Left lung (tissue), 10 donors: Measurements from ENCODE around the gene TNFRSF19. TPM values are rescaled to one million over a fixed set of nuclear protein-coding genes. Genes with fewer than 3 reads are reported as not detected.
A peak's percentile ranks its signal among the peaks of the same experiment; 100 is the strongest.

ENCODE experiments used
- ATAC-seq: fragments of 200-7000 bp; cut with Tn5 transposase; one replicate; pipeline ENCODE4 v1.9.1; 2020; ENCODE audit warnings: moderate library complexity
- DNase-seq, 4 donors: peaks; one replicate each; pipeline ENCODE4 v3.0.0-alpha.2; 2013 to 2020
- H3K27ac ChIP-seq, 2 donors: fragments of 200-600 bp; sonication (generic) in 1 of 2; one replicate each; pipeline versions ENCODE4 v1.5.0 to v1.8.0; 2020 to 2021
- H3K27me3 ChIP-seq, 2 donors: fragments of 200-600 bp; sonication (generic) in 1 of 2; one replicate each; pipeline versions ENCODE4 v1.5.0 to v1.8.0; 2020 to 2021
- H3K36me3 ChIP-seq, 2 donors: fragments of 200-600 bp; sonication (generic) in 1 of 2; one replicate each; pipeline versions ENCODE4 v1.5.0 to v1.8.0; 2020 to 2021
- H3K4me1 ChIP-seq, 2 donors: fragments of 200-600 bp; one replicate each; pipeline ENCODE4 v1.8.0; 2021
- H3K4me3 ChIP-seq, 2 donors: fragments of 200-600 bp; sonication (generic) in 1 of 2; one replicate each; pipeline versions ENCODE4 v1.5.0 to v1.8.0; 2020 to 2021; ENCODE audit warnings: mild to moderate bottlenecking in 1 of 2
- H3K9me3 ChIP-seq, 2 donors: fragments of 200-600 bp; sonication (generic) in 1 of 2; one replicate each; pipeline versions ENCODE4 v1.5.0 to v1.8.0; 2020 to 2021
- intact Hi-C, 2 donors: fragments of 100-400 bp; cut with DNase I; formaldehyde crosslinking; loops; one replicate each; pipeline versions ENCODE4 v1.11.2 to v1.14.2; 2022
- polyA plus RNA-seq, 6 donors: library from polyadenylated mRNA; unstranded; fragments of 120-200 nt; gene quantifications; one replicate each; pipeline ENCODE4 v1.2.1, GENCODE V29; 2013; ENCODE audit not compliant: insufficient read length in 6 of 6
- total RNA-seq, 2 donors: library from RNA; stranded (reverse); fragmentation: NEBNext Ultra II Directional; extraction: Animal tissue kit (Norgen Biotek cat#: 25700); gene quantifications; one replicate each; pipeline ENCODE4 v1.2.1, GENCODE V29; 2021
- TF ChIP-seq, protein P1 (sequence below), 2 donors: fragments of 200-600 bp; sonication (generic) in 1 of 2; IDR thresholded peaks; one replicate each; pipeline versions ENCODE4 v1.5.0 to v1.8.0; 2021; ENCODE audit warnings: antibody characterized with exemption in 2 of 2
- donor health status: DM: no; HTN: yes; CAD: no.
- donor health status: DM: no; HTN: no; CAD: no.

Gene TNFRSF19
- total and polyA plus RNA-seq, 8 donors: 28.1 to 97.1 (median 87.5) TPM

DNA sequence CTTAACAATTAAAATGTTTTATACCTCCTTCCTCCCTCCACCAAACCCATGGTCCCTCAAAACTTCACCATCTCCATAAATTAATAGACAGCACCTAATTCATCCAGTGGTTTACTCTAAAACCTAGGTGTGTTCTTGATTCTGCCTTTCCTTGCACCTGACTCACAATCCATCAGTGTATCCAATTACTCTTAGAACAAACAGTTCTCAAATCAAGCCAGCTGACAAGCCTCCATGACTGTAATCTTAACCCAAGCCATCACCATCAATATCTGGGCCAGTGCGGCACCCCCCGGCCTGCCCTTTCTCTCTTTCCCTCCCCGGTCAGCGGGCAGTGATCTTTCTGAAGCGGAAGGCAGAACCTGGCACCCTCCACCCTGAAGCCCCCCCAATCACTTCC lies 75.6 kb downstream of the TNFRSF19 start:
- intact Hi-C loops: no loop called here
- no peak for ATAC-seq
- no peaks in the 10 kb centered on the region for H3K27me3 ChIP-seq
- H3K4me1 ChIP-seq: no peaks in the 10 kb centered on the region
- no peak overlapping the region for H3K27ac ChIP-seq
- TF ChIP-seq, protein P1, sequence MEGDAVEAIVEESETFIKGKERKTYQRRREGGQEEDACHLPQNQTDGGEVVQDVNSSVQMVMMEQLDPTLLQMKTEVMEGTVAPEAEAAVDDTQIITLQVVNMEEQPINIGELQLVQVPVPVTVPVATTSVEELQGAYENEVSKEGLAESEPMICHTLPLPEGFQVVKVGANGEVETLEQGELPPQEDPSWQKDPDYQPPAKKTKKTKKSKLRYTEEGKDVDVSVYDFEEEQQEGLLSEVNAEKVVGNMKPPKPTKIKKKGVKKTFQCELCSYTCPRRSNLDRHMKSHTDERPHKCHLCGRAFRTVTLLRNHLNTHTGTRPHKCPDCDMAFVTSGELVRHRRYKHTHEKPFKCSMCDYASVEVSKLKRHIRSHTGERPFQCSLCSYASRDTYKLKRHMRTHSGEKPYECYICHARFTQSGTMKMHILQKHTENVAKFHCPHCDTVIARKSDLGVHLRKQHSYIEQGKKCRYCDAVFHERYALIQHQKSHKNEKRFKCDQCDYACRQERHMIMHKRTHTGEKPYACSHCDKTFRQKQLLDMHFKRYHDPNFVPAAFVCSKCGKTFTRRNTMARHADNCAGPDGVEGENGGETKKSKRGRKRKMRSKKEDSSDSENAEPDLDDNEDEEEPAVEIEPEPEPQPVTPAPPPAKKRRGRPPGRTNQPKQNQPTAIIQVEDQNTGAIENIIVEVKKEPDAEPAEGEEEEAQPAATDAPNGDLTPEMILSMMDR (IDR thresholded peaks at IDR 0.05): no peak
- no peak overlapping the region for H3K4me3 ChIP-seq
- no peaks in the 10 kb centered on the region for H3K9me3 ChIP-seq
- DNase-seq: no peak
- no peaks in the 10 kb centered on the region for H3K36me3 ChIP-seq

DNA sequence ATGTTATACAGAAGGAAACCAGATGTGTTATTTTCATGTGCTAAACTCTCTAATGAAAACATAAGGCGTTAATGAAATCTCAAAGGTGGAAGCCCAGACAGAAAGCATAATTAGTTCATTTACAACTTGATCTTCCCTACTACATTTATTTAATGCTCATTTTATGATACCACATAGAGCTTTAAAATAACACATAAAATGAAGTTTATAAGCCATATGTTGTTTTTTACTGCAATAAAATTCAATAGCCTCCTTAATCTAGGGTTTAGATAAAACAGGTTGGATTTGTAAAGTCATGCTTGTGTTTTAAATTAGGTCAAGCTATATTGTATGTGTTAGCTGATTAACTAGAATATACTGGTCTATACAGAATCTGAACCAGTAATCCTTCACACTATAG lies 81.2 kb downstream of the TNFRSF19 start:
- Histone ChIP-seq H3K36me3 (no peaks in the 10 kb centered on the region), H3K4me3 (no peak overlapping the region), H3K27me3 (no peaks in the 10 kb centered on the region), H3K27ac (no peak overlapping the region), H3K9me3 (no peaks in the 10 kb centered on the region), H3K4me1 (peaks cover 0 to 6% of the 10 kb centered on the region in 2 donors)
- TF ChIP-seq, protein P1 (IDR thresholded peaks at IDR 0.05): no peak
- intact Hi-C loops: no loop called here
- no peak for DNase-seq
- no peak for ATAC-seq

DNA sequence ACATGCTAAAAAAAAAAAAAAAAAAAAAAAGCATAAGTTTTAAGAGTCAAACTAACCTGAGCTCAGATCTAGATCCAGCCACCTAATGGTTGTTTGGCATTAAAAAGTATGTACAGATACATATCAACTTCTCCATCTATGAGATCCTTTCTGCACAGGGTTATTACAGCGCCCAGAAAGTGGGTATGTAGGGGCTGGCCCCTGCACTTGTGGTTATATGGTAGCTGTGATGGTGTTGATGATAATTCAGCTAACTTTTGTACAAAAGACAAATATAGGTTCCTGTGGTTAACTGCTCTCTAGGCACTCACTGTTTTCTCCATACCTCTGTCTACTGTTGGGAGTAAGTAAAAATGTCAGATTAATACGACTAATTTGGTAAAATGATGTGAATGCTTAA lies 81.7 kb downstream of the TNFRSF19 start:
- H3K27me3 ChIP-seq: no peaks in the 10 kb centered on the region
- no peaks in the 10 kb centered on the region for H3K36me3 ChIP-seq
- ATAC-seq: no peak
- H3K4me3 ChIP-seq: no peak overlapping the region
- intact Hi-C loops: no loop called here
- no peaks in the 10 kb centered on the region for H3K9me3 ChIP-seq
- H3K27ac ChIP-seq: no peak overlapping the region
- DNase-seq: no peak
- H3K4me1 ChIP-seq: peaks cover 0 to 6% of the 10 kb centered on the region in 2 donors
- TF ChIP-seq, protein P1 (IDR thresholded peaks at IDR 0.05): no peak

DNA sequence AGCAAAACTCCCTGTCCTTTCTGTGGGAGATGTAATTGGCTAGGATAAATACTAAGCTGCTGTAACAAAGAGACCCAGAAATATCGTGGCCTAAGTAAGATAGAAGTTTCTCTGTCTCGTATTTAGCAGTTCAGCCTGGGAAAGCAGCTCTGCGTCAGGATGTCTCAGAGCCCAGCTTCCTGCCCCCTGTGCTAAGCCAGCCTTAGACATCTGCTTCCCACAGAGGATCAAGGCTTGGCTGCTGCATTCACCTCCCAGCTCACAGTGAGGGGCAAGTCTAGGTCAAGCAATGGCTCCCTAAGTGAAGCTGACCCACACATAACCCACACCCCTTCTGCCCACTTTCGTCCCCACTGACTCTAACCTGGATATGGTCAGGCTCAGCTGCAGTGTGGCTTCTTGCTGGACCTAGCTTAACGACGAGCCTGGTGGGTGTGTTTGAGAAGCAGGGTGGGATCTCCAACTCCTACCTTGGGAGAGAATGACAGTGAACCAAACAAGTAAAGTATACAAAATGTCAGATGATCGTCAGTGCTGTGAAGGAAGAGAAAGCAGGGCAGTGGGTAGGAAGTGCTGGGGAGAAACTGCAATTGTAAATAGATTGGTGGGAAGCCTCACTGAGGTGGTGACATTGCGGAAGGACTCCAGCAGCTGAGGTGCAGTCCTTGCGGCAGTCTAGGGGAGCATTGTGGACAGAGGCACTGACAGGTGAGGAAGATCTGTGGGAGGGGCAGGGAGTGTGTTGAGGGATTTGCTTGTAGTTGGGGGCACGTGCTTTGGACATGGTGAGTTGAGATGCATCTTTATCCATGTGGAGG lies 82.9 kb downstream of the TNFRSF19 start:
- Histone ChIP-seq H3K27ac (peak overlapping the region in 1 of 2 donors; percentile 1), H3K4me1 (peaks cover 0 to 6% of the 10 kb centered on the region in 2 donors), H3K4me3 (no peak overlapping the region), H3K27me3 (no peaks in the 10 kb centered on the region), H3K9me3 (no peaks in the 10 kb centered on the region), H3K36me3 (no peaks in the 10 kb centered on the region)
- TF ChIP-seq, protein P1 (IDR thresholded peaks at IDR 0.05): no peak
- DNase-seq (no peak), ATAC-seq (no peak)
- intact Hi-C loops: no loop called here

DNA sequence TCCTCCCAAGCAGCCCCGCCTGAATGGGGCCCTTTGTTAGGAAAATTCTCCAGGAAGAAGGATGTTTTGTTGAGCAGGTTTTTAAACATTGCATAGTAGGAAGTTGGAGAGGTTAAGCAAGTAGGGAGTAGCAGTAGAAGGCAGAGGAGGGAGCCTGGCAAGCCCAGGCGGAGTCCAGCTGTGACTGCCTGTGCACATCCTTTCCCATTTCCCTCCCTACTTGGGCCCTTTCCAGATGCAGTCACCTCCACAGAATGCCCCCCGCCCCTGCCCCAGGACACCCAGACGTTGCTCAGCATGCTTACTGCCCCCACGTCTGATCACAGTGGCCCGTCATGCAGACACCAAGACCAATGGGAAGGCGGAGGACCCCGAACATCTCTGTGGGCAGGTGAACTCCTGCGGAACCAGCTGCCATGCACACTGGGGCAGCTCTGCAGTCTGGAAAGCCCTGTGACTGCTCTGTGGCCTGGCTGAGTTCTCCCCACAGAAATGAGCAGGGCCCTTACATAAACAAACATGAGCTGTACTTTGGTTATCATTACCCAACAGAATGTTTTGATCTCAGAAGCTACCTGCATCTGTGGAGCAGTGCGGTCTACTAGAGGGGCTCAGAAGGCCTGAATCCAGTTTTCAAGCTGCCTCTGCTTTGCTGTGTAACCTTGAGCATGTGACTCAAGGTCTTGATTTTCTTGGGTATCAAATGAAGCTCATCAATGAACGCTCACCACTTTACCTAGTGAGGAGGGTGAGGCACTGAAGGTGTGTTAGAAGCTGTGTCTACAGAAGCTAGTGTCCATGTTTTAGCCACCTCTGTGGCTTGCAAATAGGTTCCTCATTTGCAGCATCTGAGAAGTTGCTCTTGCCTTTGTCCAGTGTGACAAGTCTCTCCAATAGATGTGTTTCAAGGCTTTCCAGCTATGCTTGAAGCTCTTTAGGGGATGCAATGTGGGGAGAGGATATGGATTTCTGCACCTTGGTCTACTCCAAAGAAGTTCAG lies 84.2 kb downstream of the TNFRSF19 start:
- Histone ChIP-seq H3K9me3 (no peaks in the 10 kb centered on the region), H3K27me3 (no peaks in the 10 kb centered on the region), H3K27ac (peak overlapping the region in 1 of 2 donors; percentile 1), H3K36me3 (no peaks in the 10 kb centered on the region), H3K4me3 (no peak overlapping the region), H3K4me1 (peaks cover 0 to 6% of the 10 kb centered on the region in 2 donors)
- intact Hi-C loops: no loop called here
- DNase-seq (peak in 1 of 4 donors; percentile 39), ATAC-seq (peak; percentile 64)
- TF ChIP-seq, protein P1 (IDR thresholded peaks at IDR 0.05): no peak
